Measurements from ENCODE around the gene LCLAT1.
A peak's percentile ranks its signal among the peaks of the same experiment; 100 is the strongest.
"Not testable (repeated sequence)": the region's sequence is repeated elsewhere in the genome, so short reads cannot be mapped to it uniquely, and the experiment has no call there.

LCLAT1 gene

DNA sequence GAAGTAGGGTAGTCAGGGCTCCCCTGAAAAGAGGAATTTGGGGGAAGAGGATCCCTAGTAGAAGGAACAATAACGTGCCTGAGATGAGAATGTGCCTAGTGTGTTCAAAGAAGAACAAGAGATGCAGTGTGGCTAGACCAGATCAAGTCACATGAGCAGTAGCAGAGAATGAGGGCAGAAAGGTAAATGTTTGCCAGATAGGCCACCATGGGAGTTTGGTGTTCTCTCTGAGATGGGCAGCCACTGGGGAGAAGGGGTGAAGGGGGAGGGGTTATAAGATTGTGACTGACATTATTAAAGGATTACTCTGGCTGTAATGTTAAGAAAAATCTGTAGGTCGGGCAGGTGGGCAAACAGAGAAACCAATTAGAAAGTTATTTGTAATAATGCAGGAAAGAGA lies 166.0 kb downstream of the LCLAT1 start:
- TF ChIP-seq POLR2A (IDR thresholded peaks at IDR 0.05; ENCODE audit: low read length) = no peak
- no peak for TF ChIP-seq GATA1 (IDR thresholded peaks at IDR 0.05; ENCODE audit: low read depth, low read length)
- DNase-seq = no peak

DNA sequence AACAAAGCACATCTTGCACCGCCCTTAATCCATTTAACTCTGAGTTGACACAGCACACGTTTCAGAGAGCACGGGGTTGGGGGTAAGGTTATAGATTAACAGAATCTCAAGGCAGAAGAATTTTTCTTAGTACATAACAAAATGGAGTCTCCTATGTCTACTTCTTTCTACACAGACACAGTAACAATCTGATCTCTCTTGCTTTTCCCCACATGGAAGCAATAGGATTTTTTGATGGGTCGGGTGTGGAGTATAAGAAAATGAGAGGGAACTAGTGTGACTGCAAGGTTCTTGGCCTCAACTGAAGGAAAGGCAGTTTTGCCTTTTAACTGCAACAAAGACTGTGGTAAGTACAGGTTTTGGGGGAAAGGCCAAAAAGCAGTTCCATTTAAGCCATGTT lies 167.2 kb downstream of the LCLAT1 start:
- not testable (repeated sequence) for DNase-seq

DNA sequence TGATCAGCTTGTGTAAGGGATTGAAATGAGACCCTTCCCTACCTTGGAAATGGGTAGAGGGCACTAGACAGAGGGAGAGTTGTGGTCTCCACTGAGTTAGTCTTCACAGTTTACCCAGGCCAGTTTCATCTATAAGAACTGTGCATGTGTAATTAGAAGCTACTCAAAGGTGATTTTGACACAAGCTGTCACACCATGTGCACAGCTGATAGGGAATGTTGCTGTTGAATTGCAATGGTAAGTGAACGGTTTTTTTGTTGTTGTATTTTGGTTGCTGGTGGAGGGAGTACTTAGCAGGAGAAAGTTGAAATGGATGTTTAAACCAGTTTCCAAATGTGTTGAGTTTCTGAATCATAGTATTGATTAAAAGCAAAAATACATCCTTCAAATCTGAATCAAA lies 168.9 kb downstream of the LCLAT1 start:
- DNase-seq = no peak
- no peak for TF ChIP-seq POLR2A (IDR thresholded peaks at IDR 0.05; ENCODE audit: low read length)
- TF ChIP-seq GATA1 (IDR thresholded peaks at IDR 0.05; ENCODE audit: low read depth, low read length) = no peak

DNA sequence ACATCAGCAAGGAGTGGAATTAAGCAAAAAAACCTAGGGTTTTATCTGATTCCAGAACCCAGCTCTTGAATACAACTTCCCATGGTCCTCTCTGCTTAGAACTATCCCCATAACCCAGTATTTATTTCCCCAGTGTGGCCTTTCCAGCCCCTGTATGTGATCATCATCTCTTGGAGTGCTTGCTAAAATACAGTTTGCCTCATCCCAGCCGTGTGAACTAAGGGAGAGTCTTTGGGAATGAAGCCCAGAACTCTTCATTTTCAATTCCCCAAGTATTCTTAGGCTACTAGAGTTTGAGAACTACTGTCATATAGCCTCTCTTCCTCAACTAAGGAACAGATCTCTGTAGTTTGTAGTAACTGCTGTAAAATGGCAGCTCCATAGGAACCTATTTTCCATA lies 173.1 kb downstream of the LCLAT1 start:
- no peak for DNase-seq

DNA sequence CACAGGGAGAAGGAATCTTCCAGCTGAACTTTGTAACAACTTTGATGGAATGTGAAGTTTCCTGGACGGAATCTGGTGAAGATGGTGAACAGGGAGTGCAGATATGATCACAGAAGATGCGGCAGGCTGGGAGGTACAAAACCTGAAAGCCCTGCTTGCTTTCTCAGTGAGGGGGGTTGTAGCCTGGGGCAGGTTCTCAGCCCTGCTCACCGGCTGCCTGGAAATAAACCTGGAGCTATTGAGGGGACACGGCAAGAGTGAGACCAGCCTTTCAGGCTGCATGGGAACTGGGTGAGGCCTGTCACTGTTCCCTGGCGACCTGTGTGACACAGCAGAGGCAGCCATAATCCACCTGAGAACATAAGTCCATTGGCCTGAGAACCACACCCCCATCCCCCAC lies 174.8 kb downstream of the LCLAT1 start:
- DNase-seq = no peak
- no peak for TF ChIP-seq GATA1 (IDR thresholded peaks at IDR 0.05; ENCODE audit: low read depth, low read length)
- no peak for TF ChIP-seq POLR2A (IDR thresholded peaks at IDR 0.05; ENCODE audit: low read length)

More for the DNA sequence above, 173.1 kb downstream of the LCLAT1 start:
- TF ChIP-seq GATA1 (IDR thresholded peaks at IDR 0.05; ENCODE audit: low read depth, low read length) (no peak), POLR2A (IDR thresholded peaks at IDR 0.05; ENCODE audit: low read length) (no peak)

DNA sequence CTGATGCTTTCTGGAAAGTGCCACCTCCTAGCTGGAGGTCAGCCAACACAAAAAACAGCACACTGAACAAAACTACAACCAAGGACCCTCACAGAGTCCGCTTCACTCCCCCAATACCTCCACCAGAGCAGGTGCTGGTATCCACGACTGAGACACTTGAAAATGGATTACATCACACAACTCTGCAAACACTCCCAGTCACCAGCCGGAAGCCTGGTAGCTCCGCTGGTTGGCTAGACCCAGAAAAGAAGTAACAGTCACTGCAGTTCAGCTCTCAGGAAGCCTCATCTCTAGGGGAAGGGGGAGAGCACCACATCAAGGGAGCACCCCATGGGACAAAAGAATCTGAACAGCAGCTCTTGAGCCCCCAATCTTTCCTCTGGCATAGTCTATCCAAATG lies 175.4 kb downstream of the LCLAT1 start:
- no peak for TF ChIP-seq GATA1 (IDR thresholded peaks at IDR 0.05; ENCODE audit: low read depth, low read length)
- TF ChIP-seq POLR2A (IDR thresholded peaks at IDR 0.05; ENCODE audit: low read length) = no peak
- no peak for DNase-seq

DNA sequence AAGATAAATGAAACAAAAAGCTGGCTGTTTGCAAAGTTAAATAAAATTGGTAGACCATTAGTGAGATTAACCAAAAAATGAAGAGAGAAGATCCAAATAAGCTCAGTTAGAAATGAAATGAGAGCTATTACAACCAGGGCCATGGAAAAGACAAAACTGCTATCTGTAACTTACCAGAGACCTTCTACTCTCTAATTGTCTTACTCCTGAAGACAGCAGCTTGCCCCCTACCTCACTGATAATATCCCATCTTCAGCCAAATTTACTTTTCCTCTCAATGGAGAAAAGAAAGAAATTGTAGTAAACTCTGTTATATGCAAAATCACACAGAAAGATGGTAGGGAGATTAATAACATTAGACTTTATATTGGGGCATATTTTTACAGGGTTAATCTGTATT lies 178.2 kb downstream of the LCLAT1 start:
- DNase-seq = peak; percentile 17 to 42
- TF ChIP-seq GATA1 (IDR thresholded peaks at IDR 0.05; ENCODE audit: low read depth, low read length) (no peak), POLR2A (IDR thresholded peaks at IDR 0.05; ENCODE audit: low read length) (no peak)

DNA sequence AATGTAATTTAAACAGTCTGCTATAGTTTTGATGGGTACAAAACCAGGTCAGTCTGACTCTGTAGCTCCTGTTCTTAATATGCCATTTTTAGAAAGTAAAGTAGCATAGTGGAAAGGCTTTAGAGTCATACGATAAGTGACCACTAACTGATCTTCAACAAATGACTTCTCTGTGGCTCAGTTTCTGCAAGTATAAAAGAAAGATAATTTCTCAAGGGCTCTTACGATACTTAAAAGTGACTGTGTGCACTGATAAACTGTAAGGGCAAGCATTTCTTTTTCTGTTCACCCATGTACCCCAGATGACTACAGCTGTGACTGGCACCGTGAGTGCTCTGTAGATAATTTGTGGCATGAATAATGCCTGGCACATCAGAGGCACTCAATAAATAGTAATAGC lies 178.7 kb downstream of the LCLAT1 start:
- no peak for TF ChIP-seq GATA1 (IDR thresholded peaks at IDR 0.05; ENCODE audit: low read depth, low read length)
- peak; percentile 39 to 69 for DNase-seq

DNA sequence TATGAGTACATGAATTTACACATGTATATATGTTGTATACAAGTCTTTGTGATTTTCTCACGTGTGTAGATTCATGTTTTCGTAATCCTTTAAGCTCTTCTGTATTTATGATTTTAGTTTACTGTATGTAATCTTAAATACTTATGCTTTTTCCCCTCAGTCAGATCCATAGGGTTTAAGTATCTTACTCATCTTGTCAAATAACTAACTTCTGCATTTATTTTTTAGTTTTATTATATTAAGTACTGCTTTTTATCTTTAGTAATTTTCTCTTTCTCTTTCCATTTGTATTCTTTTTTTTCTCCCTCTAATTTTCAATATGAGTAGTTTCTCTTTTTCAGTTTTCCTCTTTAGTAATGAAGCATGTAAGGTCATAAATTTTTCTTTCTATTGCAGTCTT lies 179.4 kb downstream of the LCLAT1 start:
- TF ChIP-seq GATA1 (IDR thresholded peaks at IDR 0.05; ENCODE audit: low read depth, low read length) (no peak), POLR2A (IDR thresholded peaks at IDR 0.05; ENCODE audit: low read length) (no peak)
- no peak for DNase-seq

DNA sequence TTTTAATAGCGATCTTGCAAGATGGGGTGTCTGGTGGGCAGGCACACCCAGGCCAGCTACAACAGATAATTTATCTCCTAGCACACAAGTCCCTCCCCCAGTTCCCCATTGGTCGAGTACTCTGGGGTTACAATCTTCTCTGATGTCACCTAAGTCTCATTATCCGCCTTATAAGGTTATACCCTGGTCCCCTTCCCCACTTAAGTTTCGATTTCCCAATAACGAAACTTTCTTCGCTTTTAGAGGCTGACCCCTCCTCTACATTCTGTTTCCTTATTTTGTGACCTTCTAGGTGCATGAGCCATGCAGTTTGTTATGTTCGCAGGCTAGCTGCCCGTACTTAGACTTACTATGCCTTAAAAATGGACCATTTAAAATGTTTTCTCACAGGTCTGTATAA lies 180.1 kb downstream of the LCLAT1 start:
- TF ChIP-seq POLR2A (IDR thresholded peaks at IDR 0.05; ENCODE audit: low read length) (no peak), GATA1 (IDR thresholded peaks at IDR 0.05; ENCODE audit: low read depth, low read length) (no peak)
- DNase-seq = peak; percentile 10 to 46

DNA sequence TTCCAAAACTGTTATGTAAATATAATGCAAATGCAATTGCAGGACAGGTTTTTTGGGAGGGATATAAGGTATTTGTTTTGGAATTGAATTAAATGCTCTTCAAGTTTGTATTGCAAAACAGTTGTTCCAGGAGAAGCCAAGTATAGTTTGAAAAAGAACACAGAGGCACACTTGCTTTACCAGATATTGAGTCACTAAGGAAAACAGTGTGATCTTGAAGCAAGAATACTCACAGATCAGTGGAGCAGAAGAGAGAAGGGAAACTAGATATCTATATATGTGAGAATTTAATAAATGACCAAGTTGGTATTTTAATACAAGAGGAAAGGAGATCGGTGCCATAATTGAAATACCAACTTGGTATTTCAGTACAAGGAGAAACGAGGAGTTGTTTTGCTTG lies 181.3 kb downstream of the LCLAT1 start:
- no peak for DNase-seq
- TF ChIP-seq POLR2A (IDR thresholded peaks at IDR 0.05; ENCODE audit: low read length) = no peak
- TF ChIP-seq GATA1 (IDR thresholded peaks at IDR 0.05; ENCODE audit: low read depth, low read length) = no peak

DNA sequence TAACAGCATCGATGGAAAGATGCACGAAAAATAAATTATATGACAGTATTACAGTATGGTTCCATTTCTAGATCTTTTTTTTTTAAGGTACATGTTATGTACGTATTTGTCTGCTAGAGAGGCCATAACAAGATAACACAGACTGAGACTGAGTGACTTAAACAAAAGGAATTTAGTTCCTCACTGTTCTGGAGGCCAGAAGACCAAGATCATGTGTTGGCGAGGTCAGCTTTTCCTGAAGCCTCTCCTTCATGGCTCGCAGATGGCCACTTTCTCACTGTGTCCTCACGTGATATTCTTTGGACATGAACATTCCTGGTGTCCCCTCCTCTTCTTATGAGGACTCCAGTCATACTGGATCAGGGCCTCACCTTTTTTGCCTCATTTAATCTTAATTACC lies 182.8 kb downstream of the LCLAT1 start:
- no peak for DNase-seq
- TF ChIP-seq POLR2A (IDR thresholded peaks at IDR 0.05; ENCODE audit: low read length) (no peak), GATA1 (IDR thresholded peaks at IDR 0.05; ENCODE audit: low read depth, low read length) (no peak)

DNA sequence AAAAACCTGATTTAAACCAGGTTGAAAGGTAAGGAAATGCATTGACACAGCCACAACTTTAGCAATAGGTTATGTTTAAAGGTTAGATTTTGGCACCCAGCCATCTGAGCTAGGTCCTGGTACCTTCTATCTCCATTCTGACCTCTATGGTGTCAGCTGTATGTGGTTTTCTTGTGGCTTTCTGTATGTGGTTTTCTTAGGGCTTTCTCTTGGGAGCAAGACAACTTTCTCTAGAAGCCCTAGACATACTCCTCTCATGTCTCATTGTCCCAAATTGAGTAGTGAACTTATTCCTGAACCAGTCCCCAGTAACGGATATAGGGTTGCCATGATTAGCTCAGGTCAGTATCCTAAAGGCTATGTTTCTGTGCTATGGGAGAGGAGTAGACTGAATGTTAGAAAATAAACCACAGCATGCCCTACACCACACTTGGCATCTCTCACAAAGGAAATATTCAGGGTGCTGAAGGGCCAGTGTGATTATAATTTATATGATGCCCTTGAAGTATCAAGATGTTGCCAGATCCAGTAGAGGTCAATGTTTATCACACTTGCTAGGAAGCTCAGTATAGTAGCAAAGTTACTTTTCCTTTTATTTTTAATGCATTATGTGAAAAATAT lies 184.1 kb downstream of the LCLAT1 start:
- no peak for TF ChIP-seq GATA1 (IDR thresholded peaks at IDR 0.05; ENCODE audit: low read depth, low read length)
- TF ChIP-seq POLR2A (IDR thresholded peaks at IDR 0.05; ENCODE audit: low read length) = no peak
- no peak for DNase-seq

DNA sequence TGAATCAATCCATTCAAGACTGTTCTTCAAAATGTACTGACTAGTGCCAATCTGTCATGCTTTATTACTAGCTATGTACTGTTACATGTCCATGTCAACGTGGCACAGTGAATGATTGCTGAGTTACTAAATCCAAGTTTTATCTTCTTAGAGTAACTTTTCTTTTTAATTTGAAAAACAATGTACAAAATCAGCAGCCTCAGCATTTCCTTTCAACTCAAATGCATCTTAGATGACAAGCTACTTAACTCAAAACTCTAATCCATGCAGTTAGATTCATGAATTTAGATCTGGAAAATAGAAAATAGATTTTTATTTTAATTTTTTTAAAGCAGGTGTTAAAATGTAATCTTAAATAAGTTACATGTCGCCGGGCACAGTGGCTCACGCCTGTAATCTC lies 186.0 kb downstream of the LCLAT1 start:
- TF ChIP-seq GATA1 (IDR thresholded peaks at IDR 0.05; ENCODE audit: low read depth, low read length) = no peak
- TF ChIP-seq POLR2A (IDR thresholded peaks at IDR 0.05; ENCODE audit: low read length) = no peak

DNA sequence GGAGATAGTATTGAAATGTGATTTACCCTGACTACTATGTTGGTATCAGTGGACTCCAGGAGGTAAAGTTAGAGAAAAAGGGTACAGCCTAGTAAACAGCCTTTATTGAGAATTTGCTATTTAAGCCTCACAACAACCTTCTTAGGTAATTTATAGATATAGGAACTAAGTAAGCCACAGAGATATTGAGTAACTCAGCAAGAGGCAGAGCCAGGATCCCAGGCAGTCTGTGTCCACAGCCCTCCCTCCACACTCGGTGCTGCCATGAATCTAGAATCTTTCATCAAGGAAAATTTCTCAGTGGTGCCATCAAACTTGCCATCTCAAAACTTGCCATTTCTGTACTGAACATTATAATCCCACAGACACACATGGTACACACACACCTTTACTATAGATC lies 189.3 kb downstream of the LCLAT1 start:
- TF ChIP-seq GATA1 (IDR thresholded peaks at IDR 0.05; ENCODE audit: low read depth, low read length) (no peak), POLR2A (IDR thresholded peaks at IDR 0.05; ENCODE audit: low read length) (no peak)
- no peak for DNase-seq

More for the DNA sequence above, 186.0 kb downstream of the LCLAT1 start:
- DNase-seq = no peak

DNA sequence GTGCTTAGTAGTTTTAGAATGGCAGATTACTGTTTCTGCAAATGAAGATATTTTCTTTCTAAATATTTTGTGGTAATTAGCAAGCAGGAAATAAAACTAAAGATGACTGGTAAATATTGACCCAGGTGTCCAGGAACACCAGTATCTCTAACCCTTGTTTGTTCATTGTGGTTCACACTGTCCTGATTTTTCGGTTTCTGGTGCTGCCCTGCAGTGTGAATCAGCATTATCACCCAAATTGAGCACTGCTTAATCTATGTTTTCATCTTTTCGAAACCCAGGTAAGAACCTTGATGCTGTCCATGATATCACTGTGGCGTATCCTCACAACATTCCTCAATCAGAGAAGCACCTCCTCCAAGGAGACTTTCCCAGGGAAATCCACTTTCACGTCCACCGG lies 192.8 kb downstream of the LCLAT1 start:
- TF ChIP-seq GATA1 (IDR thresholded peaks at IDR 0.05; ENCODE audit: low read depth, low read length) = no peak
- TF ChIP-seq POLR2A (IDR thresholded peaks at IDR 0.05; ENCODE audit: low read length) = no peak
- DNase-seq = no peak

Data from erythroblast (primary cell).